GM23248 (cell line): ENCODE results near the gene FBXO48. TPM values are rescaled to one million over a fixed set of nuclear protein-coding genes. Genes with fewer than 3 reads are reported as not detected.
A peak's percentile ranks its signal among the peaks of the same experiment; 100 is the strongest.

ENCODE experiments used
- DNase-seq: peaks from one replicate; pipeline ENCODE4 v3.0.0-alpha.2; 2015
- H2AFZ ChIP-seq: fragments of 200-600 bp; sonication (generic); 2 replicates; pipeline ENCODE4 v1.6.1; 2016; ENCODE audit warnings: antibody characterized with exemption
- H3F3A ChIP-seq: fragments of 200-600 bp; sonication (generic); 2 replicates; pipeline ENCODE4 v1.6.1; 2016; ENCODE audit warnings: mild to moderate bottlenecking, antibody characterized with exemption, mixed run types; ENCODE audit not compliant: insufficient read depth
- H3K27ac ChIP-seq: fragments of 200-600 bp; sonication (generic); 2 replicates; pipeline ENCODE4 v1.5.1; 2016; ENCODE audit warnings: mild to moderate bottlenecking
- H3K27me3 ChIP-seq: fragments of 200-600 bp; sonication (generic); replicated peaks from 2 replicates; pipeline ENCODE4 v1.6.1; 2016; ENCODE audit warnings: mild to moderate bottlenecking; ENCODE audit not compliant: insufficient read depth
- H3K36me3 ChIP-seq: fragments of 200-600 bp; sonication (generic); 2 replicates; pipeline ENCODE4 v1.6.1; 2016; ENCODE audit warnings: low read depth, mild to moderate bottlenecking
- H3K4me1 ChIP-seq: fragments of 200-600 bp; sonication (generic); 2 replicates; pipeline ENCODE4 v1.6.1; 2016; ENCODE audit warnings: mild to moderate bottlenecking; ENCODE audit not compliant: insufficient read depth
- H3K4me2 ChIP-seq: fragments of 200-600 bp; sonication (generic); one replicate; pipeline ENCODE4 v1.6.1; 2016; ENCODE audit warnings: mild to moderate bottlenecking; ENCODE audit not compliant: unreplicated experiment
- H3K4me3 ChIP-seq: fragments of 200-600 bp; sonication (generic); 2 replicates; pipeline ENCODE4 v1.5.1; 2016; ENCODE audit warnings: mild to moderate bottlenecking
- H3K79me2 ChIP-seq: fragments of 200-600 bp; sonication (generic); 2 replicates; pipeline ENCODE4 v1.6.1; 2016; ENCODE audit warnings: mild to moderate bottlenecking; ENCODE audit not compliant: insufficient read depth
- H3K9ac ChIP-seq: fragments of 200-600 bp; sonication (generic); 2 replicates; pipeline ENCODE4 v1.6.1; 2016; ENCODE audit warnings: mild to moderate bottlenecking
- H3K9me2 ChIP-seq: fragments of 200-600 bp; sonication (generic); 2 replicates; pipeline ENCODE4 v1.6.1; 2016; ENCODE audit warnings: mixed run types, mild to moderate bottlenecking, moderate library complexity; ENCODE audit not compliant: insufficient read depth
- H3K9me3 ChIP-seq: fragments of 200-600 bp; sonication (generic); one replicate; pipeline ENCODE4 v1.6.1; 2017; ENCODE audit warnings: low read depth
- H4K20me1 ChIP-seq: fragments of 200-600 bp; sonication (generic); 2 replicates; pipeline ENCODE4 v1.6.0; 2016; ENCODE audit not compliant: insufficient read depth
- EZH2 ChIP-seq: fragments of 200-600 bp; sonication (generic); IDR thresholded peaks from 2 replicates; pipeline ENCODE4 v1.6.1; 2018; ENCODE audit warnings: antibody characterized with exemption, mild to moderate bottlenecking; ENCODE audit not compliant: insufficient read depth, poor library complexity, severe bottlenecking
- EZH2phosphoT487 ChIP-seq: fragments of 200-600 bp; sonication (generic); IDR thresholded peaks from 2 replicates; pipeline ENCODE4 v1.6.1; 2018; ENCODE audit warnings: antibody characterized with exemption, moderate library complexity, mild to moderate bottlenecking, low read depth; ENCODE audit not compliant: insufficient read depth
- WGBS, 2 experiments: methylation state at CpG; one replicate each; pipeline ENCODE4 v1.1.6; 2015 to 2017; ENCODE audit warnings: low lambda C conversion rate in 2 of 2, low coverage in 1 of 2; ENCODE audit errors: missing lambda C conversion rate in 2 of 2; 5-methylcytosine and 5-hydroxymethylcytosine counted together
- in situ Hi-C: fragments of 300-500 bp; cut with MboI; formaldehyde crosslinking; loops from 2 replicates; pipeline ENCODE4 v1.15.0; 2020
- polyA plus RNA-seq: library from polyadenylated mRNA; unstranded; fragments of >200 nt; fragmentation: Nextera tagmentation; extraction: Ambion mirVana; gene quantifications from 2 replicates; pipeline ENCODE4 v1.2.1, GENCODE V29; 2016
- total RNA-seq: library from RNA; depleted of rRNA; stranded (reverse); fragments of >200 nt; shearing (Covaris generic); gene quantifications from 2 replicates; pipeline ENCODE4 v1.2.3, GENCODE V29; 2014

Gene FBXO48
- total and polyA plus RNA-seq, 2 experiments from 2014 or later, result 0.65 to 1.0 TPM

GRCh38 chr2:68487773-68488355, 20.8 kb upstream of the FBXO48 start:
- in situ Hi-C loops, result loop anchor here (10.0 to 25.0 kb wide), 2 partner anchors 224 to 427 kb away; no protein-coding TSS in a partner anchor
- Histone ChIP-seq H3K36me3 (no peaks in the 10 kb centered on the region), H4K20me1 (no peaks in the 10 kb centered on the region), H3K9ac (no peak overlapping the region), H3K4me2 (peak overlapping the region; percentile 42), H3K4me1 (peaks cover 4% of the 10 kb centered on the region; the same call in 1 of the 2 replicates), H3K79me2 (no peaks in the 10 kb centered on the region), H3K4me3 (no peak overlapping the region), H3K9me2 (no peaks in the 10 kb centered on the region), H3K27me3 (no peaks in the 10 kb centered on the region), H3F3A (no peaks in the 10 kb centered on the region), H3K9me3 (no peaks in the 10 kb centered on the region), H3K27ac (no peak overlapping the region), H2AFZ (0 out of 2 replicates have a peak overlapping the region, but pooled peaks have one; percentile 33)
- DNase-seq, result peak; percentile 55
- WGBS, 2 experiments, result 35 to 38% methylated on average over 3 of the region's 3 CpGs
- TF ChIP-seq EZH2phosphoT487 (no peak), EZH2 (no peak)

GRCh38 chr2:68483011-68483410, 15.9 kb upstream of the FBXO48 start:
- no peak for DNase-seq
- Histone ChIP-seq H4K20me1 (no peaks in the 10 kb centered on the region), H3K79me2 (no peaks in the 10 kb centered on the region), H3K27ac (no peak overlapping the region), H3K9me3 (no peaks in the 10 kb centered on the region), H3K27me3 (no peaks in the 10 kb centered on the region), H2AFZ (no peak overlapping the region), H3K9ac (no peak overlapping the region), H3K36me3 (no peaks in the 10 kb centered on the region), H3K9me2 (no peaks in the 10 kb centered on the region), H3F3A (no peaks in the 10 kb centered on the region), H3K4me1 (peaks cover 4% of the 10 kb centered on the region; the same call in 1 of the 2 replicates), H3K4me3 (no peak overlapping the region), H3K4me2 (no peak overlapping the region)
- in situ Hi-C loops, result loop anchor here (10.0 to 25.0 kb wide), 2 partner anchors 229 to 432 kb away; no protein-coding TSS in a partner anchor
- WGBS, 2 experiments, result 76 to 87% methylated on average over 3 of the region's 3 CpGs
- TF ChIP-seq EZH2 (no peak), EZH2phosphoT487 (no peak)

GRCh38 chr2:68482296-68482820, 15.3 kb upstream of the FBXO48 start:
- no peaks in the 10 kb centered on the region for H3K9me3 ChIP-seq
- H2AFZ ChIP-seq, result no peak overlapping the region
- TF ChIP-seq EZH2phosphoT487, result no peak
- no peaks in the 10 kb centered on the region for H3K9me2 ChIP-seq
- no peaks in the 10 kb centered on the region for H4K20me1 ChIP-seq
- H3F3A ChIP-seq, result no peaks in the 10 kb centered on the region
- 54 to 65% methylated on average over 2 of the region's 2 CpGs for WGBS, 2 experiments
- H3K27ac ChIP-seq, result no peak overlapping the region
- H3K4me2 ChIP-seq, result no peak overlapping the region
- H3K36me3 ChIP-seq, result no peaks in the 10 kb centered on the region
- DNase-seq, result peak; percentile 20
- no peak overlapping the region for H3K9ac ChIP-seq
- no peaks in the 10 kb centered on the region for H3K79me2 ChIP-seq
- H3K27me3 ChIP-seq, result no peaks in the 10 kb centered on the region
- in situ Hi-C loops, result loop anchor here (10.0 to 25.0 kb wide), 2 partner anchors 230 to 432 kb away; no protein-coding TSS in a partner anchor
- H3K4me1 ChIP-seq, result peaks cover 4% of the 10 kb centered on the region; the same call in 1 of the 2 replicates
- H3K4me3 ChIP-seq, result no peak overlapping the region

GRCh38 chr2:68478688-68479087, 11.6 kb upstream of the FBXO48 start:
- no peak overlapping the region for H3K4me2 ChIP-seq
- H3K79me2 ChIP-seq, result no peaks in the 10 kb centered on the region
- TF ChIP-seq EZH2 (no peak), EZH2phosphoT487 (no peak)
- DNase-seq, result no peak
- H2AFZ ChIP-seq, result no peak overlapping the region
- H3F3A ChIP-seq, result no peaks in the 10 kb centered on the region
- H4K20me1 ChIP-seq, result no peaks in the 10 kb centered on the region
- no peaks in the 10 kb centered on the region for H3K9me2 ChIP-seq
- 94 to 100% methylated on average over 1 of the region's 1 CpG for WGBS, 2 experiments
- H3K9ac ChIP-seq, result no peak overlapping the region
- in situ Hi-C loops, result loop anchor here (25.0 kb wide), 1 partner anchor 234 kb away; no protein-coding TSS in a partner anchor
- no peak overlapping the region for H3K27ac ChIP-seq
- H3K27me3 ChIP-seq, result no peaks in the 10 kb centered on the region
- H3K9me3 ChIP-seq, result no peaks in the 10 kb centered on the region
- no peak overlapping the region for H3K4me3 ChIP-seq
- H3K4me1 ChIP-seq, result peaks cover 4% of the 10 kb centered on the region; the same call in 1 of the 2 replicates
- no peaks in the 10 kb centered on the region for H3K36me3 ChIP-seq
